ENCODE data around the gene BCAS2. TPM values are rescaled to one million over a fixed set of nuclear protein-coding genes. Genes with fewer than 3 reads are reported as not detected.

Gene BCAS2
- 45.7 and 46.2 TPM in 2 replicates for total RNA-seq (2014; rRNA removed; shearing (Covaris generic); ENCODE audit: low replicate concordance)

DNA sequence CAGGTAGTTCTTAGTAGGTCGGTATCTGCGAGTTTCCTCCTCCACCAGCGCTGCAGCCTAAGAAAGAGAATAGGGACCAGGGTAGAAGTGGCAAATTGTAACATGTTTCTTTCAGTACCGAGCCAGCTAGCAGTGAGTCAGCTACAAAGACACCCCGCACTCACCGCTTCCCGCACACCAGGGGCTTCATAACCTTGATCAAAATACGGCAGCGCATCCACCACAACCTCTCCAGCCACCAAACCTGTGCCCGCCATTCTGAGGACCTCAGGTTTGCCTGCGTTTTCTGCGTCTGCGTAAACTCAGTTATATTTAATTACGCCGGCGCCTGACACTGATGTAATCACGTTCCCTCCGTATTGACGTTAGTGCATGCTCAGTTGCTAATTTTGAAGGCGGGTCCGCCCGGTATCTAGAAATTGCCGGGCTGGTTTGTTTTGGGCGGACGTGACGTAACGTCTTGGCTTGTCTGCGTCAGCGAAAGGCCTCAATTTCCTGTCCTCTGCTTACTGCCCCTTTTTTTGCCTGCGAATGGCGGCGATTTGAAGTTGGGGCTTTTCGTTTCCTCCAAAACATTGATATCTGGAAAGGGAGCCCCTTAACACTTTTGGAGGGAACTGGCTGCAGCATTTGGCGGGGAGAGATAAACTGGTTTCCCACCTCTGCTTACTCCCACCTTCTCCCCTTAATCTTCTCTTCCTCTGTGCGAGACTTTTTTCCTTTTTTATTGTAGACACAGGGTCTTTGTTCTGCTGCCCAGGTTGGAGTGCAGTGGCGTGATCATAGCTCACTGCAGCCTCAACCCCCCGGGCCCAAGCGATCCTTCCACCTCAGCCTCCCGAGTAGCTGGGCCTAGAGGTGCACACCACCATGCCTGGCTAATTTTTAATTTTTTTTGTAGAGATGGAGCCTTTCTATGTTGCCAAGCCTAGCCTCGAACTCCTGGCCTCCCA is at the start of gene BCAS2:
Gene BCAS2, minus strand, starts transcription at position 281 of the 953 bp plus-strand sequence. Its CDS starts 24 bp downstream, at position 257.
- H3K9me2 ChIP-seq (replicated peaks; ENCODE audit: insufficient read depth, low read length), result 0 out of 2 replicates have a peak, but pooled peaks cover 3% of the 10 kb centered on the region
- H3K36me3 ChIP-seq (ENCODE audit: insufficient read depth, low read length), result peaks cover 15% of the 10 kb centered on the region
- peaks cover 45% of the 10 kb centered on the region for H3K79me2 ChIP-seq (ENCODE audit: low read length)
- peak within 1 kb of the TSS; percentile 89 for H3K4me3 ChIP-seq (ENCODE audit: low read length)
- H2AFZ ChIP-seq (ENCODE audit: low read length), result peak within 1 kb of the TSS; percentile 51
- peak; percentile 99 for DNase-seq
- H3K4me2 ChIP-seq (ENCODE audit: low read depth, low read length, poor library complexity, severe bottlenecking), result peak within 1 kb of the TSS; percentile 97
- H3K4me1 ChIP-seq (ENCODE audit: low read length), result peaks cover 21% of the 10 kb centered on the region
- peak within 1 kb of the TSS; percentile 10; the same call in 1 of the 2 replicates for H3K27ac ChIP-seq (ENCODE audit: low read length)
- H3K27me3 ChIP-seq (ENCODE audit: low read length), result no peaks in the 10 kb centered on the region
- peaks cover 4% of the 10 kb centered on the region; the same call in 1 of the 2 replicates for H4K20me1 ChIP-seq (ENCODE audit: insufficient read depth, low read depth, low read length)
- H3K9me3 ChIP-seq (ENCODE audit: low read length), result no peaks in the 10 kb centered on the region
- peak within 1 kb of the TSS; percentile 83 for H3K9ac ChIP-seq (ENCODE audit: low read length)

GRCh38 chr1:114627107-114627506 is 45.7 kb upstream of the BCAS2 start:
- H2AFZ ChIP-seq (ENCODE audit: low read length), result no peak overlapping the region
- H3K4me1 ChIP-seq (ENCODE audit: low read length), result no peaks in the 10 kb centered on the region
- H3K9me3 ChIP-seq (ENCODE audit: low read length), result no peaks in the 10 kb centered on the region
- H4K20me1 ChIP-seq (ENCODE audit: insufficient read depth, low read depth, low read length), result no peaks in the 10 kb centered on the region
- no peak overlapping the region for H3K4me3 ChIP-seq (ENCODE audit: low read length)
- no peak overlapping the region for H3K4me2 ChIP-seq (ENCODE audit: low read depth, low read length, poor library complexity, severe bottlenecking)
- DNase-seq, result no peak
- H3K36me3 ChIP-seq (ENCODE audit: insufficient read depth, low read length), result no peaks in the 10 kb centered on the region
- no peak overlapping the region for H3K27ac ChIP-seq (ENCODE audit: low read length)
- H3K79me2 ChIP-seq (ENCODE audit: low read length), result no peaks in the 10 kb centered on the region
- H3K27me3 ChIP-seq (ENCODE audit: low read length), result no peaks in the 10 kb centered on the region
- H3K9ac ChIP-seq (ENCODE audit: low read length), result no peak overlapping the region
- no peaks in the 10 kb centered on the region for H3K9me2 ChIP-seq (replicated peaks; ENCODE audit: insufficient read depth, low read length)

DNA sequence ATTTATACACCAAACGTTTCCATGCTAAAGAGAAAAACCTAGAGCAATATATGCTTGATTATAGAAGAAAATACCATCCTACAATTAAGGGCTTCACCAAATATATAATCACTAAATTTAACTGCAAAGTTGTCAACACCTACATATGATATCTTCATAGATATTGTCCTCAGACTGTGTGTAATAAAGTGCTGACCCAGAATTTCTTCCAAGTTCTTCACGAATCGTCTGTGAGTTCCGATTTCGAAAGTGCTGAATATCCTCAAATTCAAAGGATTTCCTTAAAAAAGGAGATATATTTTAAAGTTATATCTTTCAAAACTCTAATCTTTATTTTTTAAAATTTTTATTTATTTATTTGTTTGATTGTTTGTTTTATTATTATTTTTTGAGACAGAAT is 41.9 kb upstream of the BCAS2 start:
- no peak overlapping the region for H3K4me2 ChIP-seq (ENCODE audit: low read depth, low read length, poor library complexity, severe bottlenecking)

DNA sequence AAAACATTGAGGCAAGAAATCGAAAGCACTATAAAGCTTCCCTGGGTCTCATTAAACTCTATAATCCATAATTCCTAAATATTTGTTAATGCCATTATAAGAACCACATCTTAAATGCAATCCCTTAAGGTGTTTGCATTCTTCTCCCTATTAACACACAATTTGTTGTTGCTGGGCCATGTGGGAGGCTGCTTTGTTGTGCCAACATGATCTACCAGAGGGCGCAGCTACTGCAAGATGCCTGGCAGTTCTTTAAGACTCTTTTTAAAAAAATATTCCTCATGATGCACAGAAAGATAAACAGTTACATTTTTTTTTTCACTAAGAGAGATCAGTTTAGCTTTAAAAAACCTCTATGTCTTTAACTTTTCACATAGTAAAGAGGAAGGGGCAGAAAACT is 39.0 kb upstream of the BCAS2 start:
- Histone ChIP-seq H3K9me2 (replicated peaks; ENCODE audit: insufficient read depth, low read length) (no peaks in the 10 kb centered on the region), H3K27ac (ENCODE audit: low read length) (no peak overlapping the region)

More for the DNA sequence above, 41.9 kb upstream of the BCAS2 start:
- no peak for DNase-seq
- Histone ChIP-seq H3K4me3 (ENCODE audit: low read length) (no peak overlapping the region), H3K9ac (ENCODE audit: low read length) (no peak overlapping the region), H3K27me3 (ENCODE audit: low read length) (no peaks in the 10 kb centered on the region), H3K9me3 (ENCODE audit: low read length) (no peaks in the 10 kb centered on the region), H3K79me2 (ENCODE audit: low read length) (no peaks in the 10 kb centered on the region), H3K27ac (ENCODE audit: low read length) (no peak overlapping the region), H4K20me1 (ENCODE audit: insufficient read depth, low read depth, low read length) (no peaks in the 10 kb centered on the region), H3K4me1 (ENCODE audit: low read length) (no peaks in the 10 kb centered on the region), H3K36me3 (ENCODE audit: insufficient read depth, low read length) (no peaks in the 10 kb centered on the region), H2AFZ (ENCODE audit: low read length) (no peak overlapping the region), H3K9me2 (replicated peaks; ENCODE audit: insufficient read depth, low read length) (no peaks in the 10 kb centered on the region)

DNA sequence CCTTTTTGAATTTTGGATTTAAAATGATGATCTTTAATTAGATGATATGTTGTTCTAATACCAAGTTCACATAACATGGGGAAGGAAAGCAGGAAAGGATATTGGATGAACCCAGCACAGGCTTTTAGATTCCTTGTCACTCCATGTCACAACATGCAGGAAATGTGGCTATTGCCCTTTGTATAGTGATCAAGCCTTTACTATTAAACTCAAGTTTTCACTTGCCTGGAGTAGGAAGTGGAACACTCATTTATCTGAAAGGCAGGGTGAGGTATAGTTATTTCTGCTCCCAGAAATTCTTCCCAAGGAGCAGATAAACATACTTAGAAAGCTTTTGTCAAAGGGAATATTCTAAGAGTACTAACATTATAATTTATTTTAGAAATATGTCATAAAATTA is 37.2 kb upstream of the BCAS2 start:
- H3K27ac ChIP-seq (ENCODE audit: low read length), result no peak overlapping the region
- no peak overlapping the region for H3K9ac ChIP-seq (ENCODE audit: low read length)
- H3K9me2 ChIP-seq (replicated peaks; ENCODE audit: insufficient read depth, low read length), result no peaks in the 10 kb centered on the region
- no peaks in the 10 kb centered on the region for H3K36me3 ChIP-seq (ENCODE audit: insufficient read depth, low read length)
- no peak overlapping the region for H3K4me3 ChIP-seq (ENCODE audit: low read length)
- DNase-seq, result no peak
- H3K4me1 ChIP-seq (ENCODE audit: low read length), result no peaks in the 10 kb centered on the region
- H4K20me1 ChIP-seq (ENCODE audit: insufficient read depth, low read depth, low read length), result no peaks in the 10 kb centered on the region
- H2AFZ ChIP-seq (ENCODE audit: low read length), result no peak overlapping the region
- no peaks in the 10 kb centered on the region for H3K79me2 ChIP-seq (ENCODE audit: low read length)
- H3K9me3 ChIP-seq (ENCODE audit: low read length), result no peaks in the 10 kb centered on the region
- H3K4me2 ChIP-seq (ENCODE audit: low read depth, low read length, poor library complexity, severe bottlenecking), result no peak overlapping the region
- no peaks in the 10 kb centered on the region for H3K27me3 ChIP-seq (ENCODE audit: low read length)

More for the DNA sequence above, 39.0 kb upstream of the BCAS2 start:
- Histone ChIP-seq H3K9me3 (ENCODE audit: low read length) (no peaks in the 10 kb centered on the region), H3K4me3 (ENCODE audit: low read length) (no peak overlapping the region), H3K9ac (ENCODE audit: low read length) (no peak overlapping the region), H3K4me2 (ENCODE audit: low read depth, low read length, poor library complexity, severe bottlenecking) (no peak overlapping the region), H3K4me1 (ENCODE audit: low read length) (no peaks in the 10 kb centered on the region), H2AFZ (ENCODE audit: low read length) (no peak overlapping the region), H3K27me3 (ENCODE audit: low read length) (no peaks in the 10 kb centered on the region), H3K36me3 (ENCODE audit: insufficient read depth, low read length) (no peaks in the 10 kb centered on the region), H4K20me1 (ENCODE audit: insufficient read depth, low read depth, low read length) (no peaks in the 10 kb centered on the region), H3K79me2 (ENCODE audit: low read length) (no peaks in the 10 kb centered on the region)
- DNase-seq, result no peak

GRCh38 chr1:114610546-114611245 is 29.3 kb upstream of the BCAS2 start:
- no peak overlapping the region for H3K9ac ChIP-seq (ENCODE audit: low read length)
- H3K9me3 ChIP-seq (ENCODE audit: low read length), result no peaks in the 10 kb centered on the region
- no peaks in the 10 kb centered on the region for H3K9me2 ChIP-seq (replicated peaks; ENCODE audit: insufficient read depth, low read length)
- H3K4me2 ChIP-seq (ENCODE audit: low read depth, low read length, poor library complexity, severe bottlenecking), result no peak overlapping the region
- no peaks in the 10 kb centered on the region for H3K79me2 ChIP-seq (ENCODE audit: low read length)
- no peaks in the 10 kb centered on the region for H4K20me1 ChIP-seq (ENCODE audit: insufficient read depth, low read depth, low read length)
- DNase-seq, result no peak
- H3K36me3 ChIP-seq (ENCODE audit: insufficient read depth, low read length), result no peaks in the 10 kb centered on the region
- H3K27me3 ChIP-seq (ENCODE audit: low read length), result no peaks in the 10 kb centered on the region
- H3K27ac ChIP-seq (ENCODE audit: low read length), result no peak overlapping the region
- no peak overlapping the region for H2AFZ ChIP-seq (ENCODE audit: low read length)
- no peaks in the 10 kb centered on the region for H3K4me1 ChIP-seq (ENCODE audit: low read length)
- H3K4me3 ChIP-seq (ENCODE audit: low read length), result no peak overlapping the region

DNA sequence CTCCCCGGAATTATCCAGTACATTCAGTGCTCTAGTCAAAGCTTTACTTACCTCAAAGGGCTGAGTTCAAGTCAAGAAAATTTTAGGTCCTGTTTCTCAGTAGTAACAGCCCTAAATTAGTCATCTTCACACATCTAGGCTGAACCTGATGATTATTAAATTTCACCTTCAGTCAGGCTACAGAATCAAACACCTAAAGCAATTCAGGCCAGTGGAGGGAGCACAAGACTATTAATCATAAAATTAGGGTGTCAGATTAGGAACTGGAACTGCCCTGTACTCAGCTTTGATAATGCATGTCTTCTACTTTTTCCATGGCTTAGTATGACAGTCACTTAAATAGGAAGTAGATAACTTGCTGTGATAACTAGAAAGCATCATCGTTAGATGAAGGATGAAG is 28.4 kb upstream of the BCAS2 start:
- H3K9ac ChIP-seq (ENCODE audit: low read length), result no peak overlapping the region
- H3K36me3 ChIP-seq (ENCODE audit: insufficient read depth, low read length), result no peaks in the 10 kb centered on the region
- H3K4me1 ChIP-seq (ENCODE audit: low read length), result no peaks in the 10 kb centered on the region
- H2AFZ ChIP-seq (ENCODE audit: low read length), result no peak overlapping the region
- H3K4me3 ChIP-seq (ENCODE audit: low read length), result no peak overlapping the region
- H3K9me3 ChIP-seq (ENCODE audit: low read length), result no peaks in the 10 kb centered on the region
- no peak overlapping the region for H3K27ac ChIP-seq (ENCODE audit: low read length)
- no peak for DNase-seq
- H3K27me3 ChIP-seq (ENCODE audit: low read length), result no peaks in the 10 kb centered on the region
- H3K9me2 ChIP-seq (replicated peaks; ENCODE audit: insufficient read depth, low read length), result no peaks in the 10 kb centered on the region
- H3K79me2 ChIP-seq (ENCODE audit: low read length), result no peaks in the 10 kb centered on the region
- H3K4me2 ChIP-seq (ENCODE audit: low read depth, low read length, poor library complexity, severe bottlenecking), result no peak overlapping the region
- H4K20me1 ChIP-seq (ENCODE audit: insufficient read depth, low read depth, low read length), result no peaks in the 10 kb centered on the region

DNA sequence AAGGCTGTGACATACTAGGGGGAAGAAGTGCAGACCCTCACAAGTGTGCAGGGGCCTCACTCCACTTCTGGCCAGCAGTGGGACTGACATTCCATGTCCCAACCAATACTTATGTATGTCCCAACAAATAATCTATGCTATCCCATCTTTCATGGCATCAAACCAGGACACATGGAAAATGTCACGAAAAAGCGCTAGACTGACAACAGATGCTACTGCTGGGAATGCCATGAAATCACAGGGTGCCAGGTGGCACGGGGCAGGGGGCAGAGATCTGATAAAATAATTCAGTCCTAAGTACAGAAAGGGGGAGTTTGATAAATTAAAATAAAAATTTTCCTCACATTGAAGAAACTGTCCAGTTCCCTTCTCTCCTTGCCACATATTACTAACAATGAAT is 27.6 kb upstream of the BCAS2 start:
- no peaks in the 10 kb centered on the region for H3K9me3 ChIP-seq (ENCODE audit: low read length)
- no peaks in the 10 kb centered on the region for H3K36me3 ChIP-seq (ENCODE audit: insufficient read depth, low read length)
- no peaks in the 10 kb centered on the region for H3K9me2 ChIP-seq (replicated peaks; ENCODE audit: insufficient read depth, low read length)

More for the DNA sequence above, 27.6 kb upstream of the BCAS2 start:
- Histone ChIP-seq H4K20me1 (ENCODE audit: insufficient read depth, low read depth, low read length) (no peaks in the 10 kb centered on the region), H3K4me2 (ENCODE audit: low read depth, low read length, poor library complexity, severe bottlenecking) (no peak overlapping the region), H2AFZ (ENCODE audit: low read length) (no peak overlapping the region), H3K4me3 (ENCODE audit: low read length) (no peak overlapping the region), H3K79me2 (ENCODE audit: low read length) (no peaks in the 10 kb centered on the region), H3K4me1 (ENCODE audit: low read length) (no peaks in the 10 kb centered on the region), H3K27ac (ENCODE audit: low read length) (no peak overlapping the region), H3K9ac (ENCODE audit: low read length) (no peak overlapping the region), H3K27me3 (ENCODE audit: low read length) (no peaks in the 10 kb centered on the region)
- DNase-seq, result no peak
